Putamen (tissue), 1 donor: ENCODE data around the gene DMD.
A peak's percentile ranks its signal among the peaks of the same experiment; 100 is the strongest.
"Not testable (repeated sequence)": the region's sequence is repeated elsewhere in the genome, so short reads cannot be mapped to it uniquely, and the experiment has no call there.

Source experiments
- DNase-seq: peaks from one replicate; pipeline ENCODE4 v3.0.0-alpha.2; 2016; ENCODE audit warnings: low spot score

DMD gene

GRCh38 chrX:32852203-32852602 is 359.1 kb downstream of the DMD start:
- no peak for DNase-seq

- no peak for DNase-seq
These were observed 359.8 kb downstream of the DMD start for GRCh38 chrX:32851556-32851955.

GRCh38 chrX:32847921-32848320 is 363.4 kb downstream of the DMD start:
- no peak for DNase-seq

- no peak for DNase-seq
These were observed 369.3 kb downstream of the DMD start for GRCh38 chrX:32842053-32842452.

GRCh38 chrX:32839781-32840180 is 371.6 kb downstream of the DMD start:
- no peak for DNase-seq

GRCh38 chrX:32825009-32825408 is 386.3 kb downstream of the DMD start:
- no peak for DNase-seq

GRCh38 chrX:32804034-32804433 is 407.3 kb downstream of the DMD start:
- no peak for DNase-seq

GRCh38 chrX:32798990-32799389 is 412.4 kb downstream of the DMD start:
- no peak for DNase-seq

- no peak for DNase-seq
These were observed 422.4 kb downstream of the DMD start for GRCh38 chrX:32788936-32789335.

- no peak for DNase-seq
These were observed 431.2 kb downstream of the DMD start for GRCh38 chrX:32780109-32780508.

- DNase-seq, result no peak
These were observed 432.4 kb downstream of the DMD start for GRCh38 chrX:32778965-32779364.

GRCh38 chrX:32774966-32775365 is 436.4 kb downstream of the DMD start:
- no peak for DNase-seq

GRCh38 chrX:32749070-32749469 is 462.3 kb downstream of the DMD start:
- DNase-seq, result no peak

- no peak for DNase-seq
These were observed 466.0 kb downstream of the DMD start for GRCh38 chrX:32745323-32745722.

- no peak for DNase-seq
These were observed 466.4 kb downstream of the DMD start for GRCh38 chrX:32744921-32745320.

- DNase-seq, result no peak
These were observed 469.4 kb downstream of the DMD start for GRCh38 chrX:32741910-32742309.

- DNase-seq, result no peak
These were observed 502.8 kb downstream of the DMD start for GRCh38 chrX:32708542-32708941.

GRCh38 chrX:32705385-32705784 is 506.0 kb downstream of the DMD start:
- not testable (repeated sequence) for DNase-seq

GRCh38 chrX:32687379-32687778 is 524.0 kb downstream of the DMD start:
- DNase-seq, result no peak

GRCh38 chrX:32678487-32678886 is 532.9 kb downstream of the DMD start:
- DNase-seq, result no peak

- peak; percentile 7 for DNase-seq
These were observed 538.2 kb downstream of the DMD start for GRCh38 chrX:32673193-32673592.

GRCh38 chrX:32662516-32662915 is 548.8 kb downstream of the DMD start:
- no peak for DNase-seq

GRCh38 chrX:32644476-32645245 is 566.7 kb downstream of the DMD start:
- DNase-seq, result no peak

GRCh38 chrX:32642283-32642682 is 569.1 kb downstream of the DMD start:
- no peak for DNase-seq
